ENCODE data around the gene AP2A1.

The AP2A1 gene

GRCh38 chr19:49831592-49831991 lies 64.8 kb downstream of the AP2A1 start:
- no peak overlapping the region for H3K9ac ChIP-seq (ENCODE audit: low read depth, low read length)
- peaks cover 52% of the 10 kb centered on the region for H3K36me3 ChIP-seq (ENCODE audit: insufficient read depth, low read length)
- no peak overlapping the region for H3K27ac ChIP-seq (ENCODE audit: low read depth, low read length)
- no peaks in the 10 kb centered on the region for H3K9me3 ChIP-seq (ENCODE audit: insufficient read depth, low read depth, low read length)
- H3K27me3 ChIP-seq (ENCODE audit: insufficient read depth, low read length) = no peaks in the 10 kb centered on the region
- WGBS = 94% methylated on average over 8 of the region's 8 CpGs
- no peak overlapping the region for H3K4me3 ChIP-seq (ENCODE audit: low read length)
- no peaks in the 10 kb centered on the region for H3K4me1 ChIP-seq (ENCODE audit: insufficient read depth, low read length)

- Histone ChIP-seq H3K27ac (ENCODE audit: low read depth, low read length) (no peak overlapping the region), H3K36me3 (ENCODE audit: insufficient read depth, low read length) (peaks cover 59% of the 10 kb centered on the region)
- 91% methylated on average over 9 of the region's 9 CpGs for WGBS
Measured at GRCh38 chr19:49832556-49832955, 65.8 kb downstream of the AP2A1 start.

GRCh38 chr19:49833599-49833998 lies 66.8 kb downstream of the AP2A1 start:
- Histone ChIP-seq H3K9me3 (ENCODE audit: insufficient read depth, low read depth, low read length) (no peaks in the 10 kb centered on the region), H3K36me3 (ENCODE audit: insufficient read depth, low read length) (peaks cover 68% of the 10 kb centered on the region), H3K27me3 (ENCODE audit: insufficient read depth, low read length) (no peaks in the 10 kb centered on the region), H3K4me1 (ENCODE audit: insufficient read depth, low read length) (no peaks in the 10 kb centered on the region), H3K4me3 (ENCODE audit: low read length) (no peak overlapping the region), H3K9ac (ENCODE audit: low read depth, low read length) (peak overlapping the region; percentile 26; the same call in 1 of the 2 replicates), H3K27ac (ENCODE audit: low read depth, low read length) (no peak overlapping the region)
- 92% methylated on average over 7 of the region's 7 CpGs for WGBS

More at GRCh38 chr19:49832556-49832955, 65.8 kb downstream of the AP2A1 start:
- Histone ChIP-seq H3K27me3 (ENCODE audit: insufficient read depth, low read length) (no peaks in the 10 kb centered on the region), H3K9ac (ENCODE audit: low read depth, low read length) (no peak overlapping the region), H3K4me1 (ENCODE audit: insufficient read depth, low read length) (no peaks in the 10 kb centered on the region), H3K4me3 (ENCODE audit: low read length) (no peak overlapping the region), H3K9me3 (ENCODE audit: insufficient read depth, low read depth, low read length) (no peaks in the 10 kb centered on the region)

GRCh38 chr19:49835562-49835961 lies 68.8 kb downstream of the AP2A1 start:
- 94% methylated on average over 11 of the region's 12 CpGs for WGBS
- no peak overlapping the region for H3K9ac ChIP-seq (ENCODE audit: low read depth, low read length)
- H3K4me3 ChIP-seq (ENCODE audit: low read length) = no peak overlapping the region
- H3K36me3 ChIP-seq (ENCODE audit: insufficient read depth, low read length) = peaks cover 85% of the 10 kb centered on the region
- no peaks in the 10 kb centered on the region for H3K9me3 ChIP-seq (ENCODE audit: insufficient read depth, low read depth, low read length)
- H3K27ac ChIP-seq (ENCODE audit: low read depth, low read length) = no peak overlapping the region
- no peaks in the 10 kb centered on the region for H3K27me3 ChIP-seq (ENCODE audit: insufficient read depth, low read length)
- no peaks in the 10 kb centered on the region for H3K4me1 ChIP-seq (ENCODE audit: insufficient read depth, low read length)

- no peaks in the 10 kb centered on the region for H3K27me3 ChIP-seq (ENCODE audit: insufficient read depth, low read length)
- H3K4me1 ChIP-seq (ENCODE audit: insufficient read depth, low read length) = no peaks in the 10 kb centered on the region
- no peak overlapping the region for H3K4me3 ChIP-seq (ENCODE audit: low read length)
- H3K27ac ChIP-seq (ENCODE audit: low read depth, low read length) = no peak overlapping the region
- 97% methylated on average over 20 of the region's 20 CpGs for WGBS
- H3K9me3 ChIP-seq (ENCODE audit: insufficient read depth, low read depth, low read length) = no peaks in the 10 kb centered on the region
- H3K36me3 ChIP-seq (ENCODE audit: insufficient read depth, low read length) = peaks cover 84% of the 10 kb centered on the region
- H3K9ac ChIP-seq (ENCODE audit: low read depth, low read length) = no peak overlapping the region
Measured at GRCh38 chr19:49836176-49837008, 69.6 kb downstream of the AP2A1 start.

GRCh38 chr19:49837009-49837310 lies 70.2 kb downstream of the AP2A1 start:
- H3K4me1 ChIP-seq (ENCODE audit: insufficient read depth, low read length) = no peaks in the 10 kb centered on the region
- no peak overlapping the region for H3K9ac ChIP-seq (ENCODE audit: low read depth, low read length)
- WGBS = 85% methylated on average over 5 of the region's 5 CpGs
- no peak overlapping the region for H3K4me3 ChIP-seq (ENCODE audit: low read length)
- H3K9me3 ChIP-seq (ENCODE audit: insufficient read depth, low read depth, low read length) = no peaks in the 10 kb centered on the region
- peaks cover 78% of the 10 kb centered on the region for H3K36me3 ChIP-seq (ENCODE audit: insufficient read depth, low read length)
- H3K27me3 ChIP-seq (ENCODE audit: insufficient read depth, low read length) = no peaks in the 10 kb centered on the region
- no peak overlapping the region for H3K27ac ChIP-seq (ENCODE audit: low read depth, low read length)

- Histone ChIP-seq H3K4me1 (ENCODE audit: insufficient read depth, low read length) (no peaks in the 10 kb centered on the region), H3K9ac (ENCODE audit: low read depth, low read length) (no peak overlapping the region), H3K36me3 (ENCODE audit: insufficient read depth, low read length) (peaks cover 75% of the 10 kb centered on the region), H3K27ac (ENCODE audit: low read depth, low read length) (no peak overlapping the region), H3K27me3 (ENCODE audit: insufficient read depth, low read length) (no peaks in the 10 kb centered on the region), H3K9me3 (ENCODE audit: insufficient read depth, low read depth, low read length) (no peaks in the 10 kb centered on the region), H3K4me3 (ENCODE audit: low read length) (no peak overlapping the region)
- 93% methylated on average over 9 of the region's 9 CpGs for WGBS
Measured at GRCh38 chr19:49837425-49837824, 70.6 kb downstream of the AP2A1 start.

- no peaks in the 10 kb centered on the region for H3K4me1 ChIP-seq (ENCODE audit: insufficient read depth, low read length)
- H3K9me3 ChIP-seq (ENCODE audit: insufficient read depth, low read depth, low read length) = no peaks in the 10 kb centered on the region
- H3K9ac ChIP-seq (ENCODE audit: low read depth, low read length) = no peak overlapping the region
- H3K27me3 ChIP-seq (ENCODE audit: insufficient read depth, low read length) = no peaks in the 10 kb centered on the region
- peaks cover 60% of the 10 kb centered on the region for H3K36me3 ChIP-seq (ENCODE audit: insufficient read depth, low read length)
- H3K27ac ChIP-seq (ENCODE audit: low read depth, low read length) = no peak overlapping the region
- H3K4me3 ChIP-seq (ENCODE audit: low read length) = no peak overlapping the region
- WGBS = 95% methylated on average over 17 of the region's 18 CpGs
Measured at GRCh38 chr19:49838885-49839588, 72.2 kb downstream of the AP2A1 start.

- Histone ChIP-seq H3K36me3 (ENCODE audit: insufficient read depth, low read length) (peaks cover 54% of the 10 kb centered on the region), H3K9me3 (ENCODE audit: insufficient read depth, low read depth, low read length) (no peaks in the 10 kb centered on the region), H3K4me1 (ENCODE audit: insufficient read depth, low read length) (no peaks in the 10 kb centered on the region), H3K27me3 (ENCODE audit: insufficient read depth, low read length) (no peaks in the 10 kb centered on the region), H3K4me3 (ENCODE audit: low read length) (no peak overlapping the region), H3K27ac (ENCODE audit: low read depth, low read length) (no peak overlapping the region), H3K9ac (ENCODE audit: low read depth, low read length) (no peak overlapping the region)
- 96% methylated on average over 11 of the region's 11 CpGs for WGBS
Measured at GRCh38 chr19:49839713-49840112, 72.9 kb downstream of the AP2A1 start.

- H3K9me3 ChIP-seq (ENCODE audit: insufficient read depth, low read depth, low read length) = no peaks in the 10 kb centered on the region
- peaks cover 48% of the 10 kb centered on the region for H3K36me3 ChIP-seq (ENCODE audit: insufficient read depth, low read length)
- 94% methylated on average over 11 of the region's 11 CpGs for WGBS
- no peak overlapping the region for H3K9ac ChIP-seq (ENCODE audit: low read depth, low read length)
- H3K27ac ChIP-seq (ENCODE audit: low read depth, low read length) = no peak overlapping the region
- H3K4me1 ChIP-seq (ENCODE audit: insufficient read depth, low read length) = no peaks in the 10 kb centered on the region
- H3K27me3 ChIP-seq (ENCODE audit: insufficient read depth, low read length) = no peaks in the 10 kb centered on the region
- no peak overlapping the region for H3K4me3 ChIP-seq (ENCODE audit: low read length)
Measured at GRCh38 chr19:49840321-49840720, 73.5 kb downstream of the AP2A1 start.

- H3K4me1 ChIP-seq (ENCODE audit: insufficient read depth, low read length) = no peaks in the 10 kb centered on the region
- H3K27me3 ChIP-seq (ENCODE audit: insufficient read depth, low read length) = no peaks in the 10 kb centered on the region
- no peak overlapping the region for H3K27ac ChIP-seq (ENCODE audit: low read depth, low read length)
- no peaks in the 10 kb centered on the region for H3K9me3 ChIP-seq (ENCODE audit: insufficient read depth, low read depth, low read length)
- WGBS = 93% methylated on average over 17 of the region's 17 CpGs
- H3K36me3 ChIP-seq (ENCODE audit: insufficient read depth, low read length) = peaks cover 44% of the 10 kb centered on the region
- H3K9ac ChIP-seq (ENCODE audit: low read depth, low read length) = no peak overlapping the region
- no peak overlapping the region for H3K4me3 ChIP-seq (ENCODE audit: low read length)
Measured at GRCh38 chr19:49840736-49841249, 74.0 kb downstream of the AP2A1 start.
